Stimulated activated naive CD4-positive, alpha-beta T cell (primary cell): Measurements from ENCODE around the gene COL15A1.
"Not testable (repeated sequence)": the region's sequence is repeated elsewhere in the genome, so short reads cannot be mapped to it uniquely, and the experiment has no call there.

Experiments used
- DNase-seq, 6 experiments: peaks; one replicate each; lab custom pipeline; 2025; lab: John Stamatoyannopoulos, UW

COL15A1 gene

GRCh38 chr9:99079542-99079941, 135.8 kb downstream of the COL15A1 start:
- DNase-seq = no peak

DNA sequence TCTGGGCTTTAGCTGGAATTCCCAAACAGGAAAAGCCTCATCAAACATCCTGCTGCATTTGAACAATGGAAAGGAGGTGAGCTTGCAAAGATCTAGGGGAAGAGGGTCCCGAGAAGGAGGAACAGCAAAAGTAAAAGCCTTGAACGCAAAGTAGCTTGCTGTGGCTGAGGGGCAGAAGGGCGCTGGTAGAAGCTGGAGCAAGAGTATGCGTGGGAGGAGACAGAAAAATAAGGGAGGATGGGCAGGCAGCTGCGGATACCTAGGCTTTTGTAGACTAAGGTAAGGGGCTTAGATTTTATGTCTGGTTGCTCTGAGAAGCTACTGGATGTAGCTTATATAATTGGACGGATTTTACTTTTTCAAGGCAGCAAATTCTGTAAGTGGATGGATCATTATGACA, 139.3 kb downstream of the COL15A1 start:
- no peak for DNase-seq

- DNase-seq = no peak
Measured at GRCh38 chr9:99085949-99086948, 142.5 kb downstream of the COL15A1 start.

DNA sequence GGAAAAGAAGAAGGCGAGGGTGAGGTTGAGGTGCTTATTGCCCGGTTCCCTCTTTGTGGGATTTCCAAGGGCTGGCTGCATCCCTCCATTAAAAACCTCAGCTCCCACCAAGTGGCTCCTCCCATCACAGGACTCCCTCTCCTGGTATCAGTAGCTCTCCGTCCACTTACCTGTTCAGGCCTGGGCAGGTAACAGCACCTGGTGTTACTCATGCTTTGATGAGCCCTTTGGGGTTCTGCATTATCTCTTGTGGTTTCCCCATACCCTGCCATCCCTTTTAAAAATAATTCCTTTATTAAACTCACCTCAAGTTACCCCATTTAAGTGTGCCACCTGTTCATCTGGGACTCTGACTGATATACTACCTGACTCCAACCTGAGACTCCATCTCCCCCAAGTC, 143.8 kb downstream of the COL15A1 start:
- no peak for DNase-seq

DNA sequence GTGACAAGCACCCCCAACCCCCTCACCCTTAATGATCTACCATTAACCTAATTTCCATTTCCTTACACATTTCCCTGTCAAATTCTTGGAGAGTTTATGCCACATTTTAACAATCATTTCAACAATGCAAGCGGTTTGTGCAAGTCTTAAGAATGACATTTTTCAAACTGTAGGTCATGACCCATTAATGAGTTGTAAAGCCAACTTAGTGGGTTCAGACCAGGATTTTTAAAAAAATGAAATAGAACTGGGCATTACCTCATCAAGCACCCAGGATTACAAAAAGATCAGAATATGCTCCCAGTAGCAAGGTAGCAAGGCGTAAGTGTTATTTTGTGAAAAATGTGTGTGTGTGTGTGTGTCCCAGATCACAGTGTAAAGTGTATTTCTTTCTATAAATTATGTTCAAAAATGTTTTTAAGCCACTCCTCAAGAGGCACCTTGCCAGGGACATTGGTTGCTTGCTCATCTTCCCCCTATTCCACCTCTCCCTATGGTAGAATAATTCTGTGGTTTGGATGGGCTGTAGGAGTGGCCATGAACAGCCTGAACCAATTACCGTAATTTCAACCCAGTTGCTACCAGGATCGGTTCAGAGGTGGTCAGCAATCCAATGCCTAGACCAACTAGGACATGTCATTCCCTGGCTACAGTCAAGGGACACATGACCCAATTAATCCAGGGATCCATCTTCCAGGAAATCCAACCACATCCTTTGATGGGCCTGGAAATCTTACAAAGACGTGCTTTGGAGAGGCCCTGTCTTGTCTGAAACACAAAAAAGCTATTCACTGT, 146.8 kb downstream of the COL15A1 start:
- no peak for DNase-seq

DNA sequence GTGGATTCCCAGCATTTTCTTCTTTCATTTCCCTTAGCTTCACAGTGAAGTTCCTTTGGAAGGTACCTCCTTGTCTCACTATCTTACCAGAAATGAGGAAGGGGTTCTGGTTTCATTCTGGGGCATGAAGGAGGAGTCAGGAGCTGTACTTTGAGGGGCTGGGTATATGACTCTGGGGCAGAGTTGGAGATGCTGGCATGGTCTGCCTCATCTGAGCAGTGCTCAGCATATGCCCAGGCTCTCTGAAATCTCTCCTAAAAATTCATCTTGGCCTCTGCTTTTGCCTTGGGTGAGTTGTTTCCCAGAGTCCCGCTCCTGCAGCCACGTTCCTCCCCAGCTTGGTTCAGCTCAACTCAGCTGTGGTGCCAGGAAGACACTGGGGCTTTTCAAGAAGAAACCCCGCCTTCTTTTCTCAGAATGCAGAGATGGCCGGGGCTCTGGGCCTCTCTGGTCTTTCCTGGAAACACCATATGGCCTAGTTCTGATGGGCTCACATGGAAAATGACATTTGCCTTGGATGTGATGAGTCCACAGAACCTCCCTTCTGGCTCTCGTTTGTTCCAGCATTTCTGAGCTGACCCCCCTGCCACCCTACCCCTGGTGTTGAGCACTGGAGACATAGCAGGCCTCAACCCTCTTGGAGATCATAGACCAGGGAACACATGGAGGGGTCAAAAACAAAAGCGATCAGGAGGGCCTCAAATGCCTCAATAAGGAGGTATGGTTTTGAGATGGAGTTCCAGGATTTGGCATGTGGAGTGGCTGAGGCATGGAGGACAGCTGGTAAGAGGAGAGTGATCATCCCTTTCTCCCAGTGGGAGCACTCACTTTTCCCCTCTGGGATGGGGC, 149.2 kb downstream of the COL15A1 start:
- DNase-seq = no peak

- no peak for DNase-seq
Measured at GRCh38 chr9:99093492-99093791, 149.7 kb downstream of the COL15A1 start.

DNA sequence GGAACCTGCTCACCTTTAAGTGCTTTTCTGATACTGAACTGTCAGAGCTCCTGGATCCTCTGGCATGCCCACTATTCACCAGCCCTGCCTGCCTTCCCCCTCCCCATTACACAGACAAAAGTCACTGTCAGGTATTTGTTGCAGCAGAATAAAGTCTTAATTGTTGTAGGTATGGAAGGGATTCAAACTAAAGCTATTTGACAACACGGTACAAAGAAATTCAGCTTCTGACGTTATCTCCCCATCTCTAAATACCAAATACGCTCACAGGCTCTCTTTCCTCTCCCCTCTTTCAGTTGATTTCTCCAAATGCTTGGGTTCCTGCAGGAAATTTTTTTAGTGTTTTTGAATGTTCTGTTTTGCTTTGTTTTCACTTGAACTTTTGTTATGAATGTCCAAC, 151.9 kb downstream of the COL15A1 start:
- no peak for DNase-seq

GRCh38 chr9:99096409-99096808, 152.7 kb downstream of the COL15A1 start:
- no peak for DNase-seq

- DNase-seq = not testable (repeated sequence)
Measured at GRCh38 chr9:99099806-99100585, 156.3 kb downstream of the COL15A1 start.

DNA sequence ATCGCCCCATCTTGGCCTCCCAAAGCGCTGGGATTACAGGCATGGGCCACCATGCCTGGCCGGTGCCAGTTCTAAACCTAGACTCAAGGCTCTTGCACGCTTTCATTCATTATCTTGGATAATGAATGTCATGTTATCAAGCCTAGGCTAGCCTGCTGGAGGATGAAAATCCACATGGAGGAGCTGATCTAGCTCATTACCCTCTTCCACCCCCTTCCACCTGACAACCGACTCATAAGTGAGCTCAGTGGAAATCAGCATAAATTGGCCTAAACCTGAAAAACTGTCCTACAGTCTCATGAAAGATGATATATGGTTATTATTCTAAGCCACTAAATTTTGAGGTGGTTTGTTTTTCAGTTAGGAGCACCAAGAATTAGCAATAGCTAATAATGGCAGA, 157.6 kb downstream of the COL15A1 start:
- no peak for DNase-seq

DNA sequence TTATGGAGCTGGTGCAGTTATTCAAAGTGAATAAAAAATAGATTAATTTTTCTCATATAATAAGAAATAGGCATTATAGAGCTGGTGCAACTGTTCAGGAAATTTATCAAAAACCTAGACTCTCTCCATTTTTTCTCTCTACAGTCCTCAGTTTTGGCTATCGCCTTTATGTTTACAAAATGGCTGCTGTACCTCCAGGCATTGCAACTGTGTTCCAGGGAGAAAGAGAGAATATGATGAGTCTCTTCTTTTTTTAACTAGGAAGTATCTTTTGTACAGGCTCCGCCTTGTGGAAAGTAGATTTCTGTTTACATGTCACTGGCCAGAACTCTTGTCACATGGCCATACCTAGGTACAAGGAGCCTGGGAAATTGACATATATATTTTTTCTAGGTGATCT, 158.1 kb downstream of the COL15A1 start:
- no peak for DNase-seq

- DNase-seq = no peak
Measured at GRCh38 chr9:99103054-99103895, 159.6 kb downstream of the COL15A1 start.

DNA sequence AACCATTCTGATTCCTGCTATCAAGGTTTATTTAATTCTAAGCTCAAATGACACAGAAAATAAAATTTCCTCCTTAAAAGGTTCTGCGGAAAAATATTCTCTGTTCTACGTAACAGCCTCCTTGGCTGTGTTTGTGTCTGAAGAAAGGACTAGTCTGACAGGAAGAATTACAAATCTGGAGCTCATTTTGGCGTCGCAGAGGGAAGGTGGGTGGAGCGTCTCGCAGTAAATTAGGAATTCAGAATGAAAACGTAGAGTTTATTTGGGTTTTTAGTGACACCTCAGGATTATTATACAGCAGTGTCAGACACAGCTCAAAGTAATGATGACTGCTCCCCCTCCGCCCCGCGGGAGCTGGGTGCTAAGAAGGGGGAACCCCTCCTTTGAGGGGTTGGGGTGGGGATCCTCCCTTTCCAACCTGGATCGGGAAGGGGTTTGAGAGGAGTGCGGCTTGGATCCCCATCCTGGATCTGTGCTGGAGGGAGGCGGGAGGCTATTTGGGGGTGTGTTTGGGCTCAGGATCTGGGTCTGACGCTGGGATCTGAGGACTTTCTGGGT, 160.3 kb downstream of the COL15A1 start:
- peak in 5 of 6 experiments; percentile 25 to 46 (median 34) for DNase-seq

DNA sequence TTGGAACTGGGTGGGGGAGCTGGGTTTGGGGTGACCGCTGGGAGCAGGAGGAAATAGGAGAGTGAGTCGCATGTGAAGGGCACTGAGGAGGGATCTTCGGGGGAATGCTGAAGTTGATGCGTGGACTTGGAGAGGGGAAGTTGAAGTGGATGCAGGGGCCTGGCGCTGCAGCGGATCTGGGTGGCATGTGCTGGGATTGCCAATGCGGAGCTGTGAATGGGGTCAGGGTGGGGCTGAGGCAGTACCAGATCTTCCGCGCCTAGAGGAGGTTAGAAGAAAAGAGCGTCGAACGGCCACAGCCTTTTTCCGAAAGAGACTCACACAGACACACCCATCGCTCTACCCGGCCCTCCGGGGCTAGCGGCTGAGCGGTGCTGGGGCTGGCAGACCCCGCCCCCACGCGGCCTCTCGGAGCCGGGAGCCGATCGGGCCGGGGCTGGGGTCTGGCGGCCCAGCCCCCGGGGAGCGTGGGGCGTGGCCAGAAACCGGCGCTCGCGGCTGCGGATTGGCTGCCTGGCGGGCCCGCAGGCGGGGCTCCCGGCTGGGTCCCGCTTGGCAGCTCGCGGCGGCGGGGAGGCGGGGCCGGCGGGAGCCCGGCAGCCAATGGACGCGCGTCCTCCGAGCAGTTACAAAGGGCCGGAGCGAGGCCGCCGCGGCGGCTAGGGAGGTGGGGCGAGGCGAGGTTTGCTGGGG, 160.9 kb downstream of the COL15A1 start, which contains the start of gene TGFBR1:
TGFBR1 (plus strand) TSS at position 655 of the 693 bp plus-strand sequence. CDS start 93 bp downstream, outside the sequence.
- DNase-seq = peak; percentile 84 to 91 (median 89)

DNA sequence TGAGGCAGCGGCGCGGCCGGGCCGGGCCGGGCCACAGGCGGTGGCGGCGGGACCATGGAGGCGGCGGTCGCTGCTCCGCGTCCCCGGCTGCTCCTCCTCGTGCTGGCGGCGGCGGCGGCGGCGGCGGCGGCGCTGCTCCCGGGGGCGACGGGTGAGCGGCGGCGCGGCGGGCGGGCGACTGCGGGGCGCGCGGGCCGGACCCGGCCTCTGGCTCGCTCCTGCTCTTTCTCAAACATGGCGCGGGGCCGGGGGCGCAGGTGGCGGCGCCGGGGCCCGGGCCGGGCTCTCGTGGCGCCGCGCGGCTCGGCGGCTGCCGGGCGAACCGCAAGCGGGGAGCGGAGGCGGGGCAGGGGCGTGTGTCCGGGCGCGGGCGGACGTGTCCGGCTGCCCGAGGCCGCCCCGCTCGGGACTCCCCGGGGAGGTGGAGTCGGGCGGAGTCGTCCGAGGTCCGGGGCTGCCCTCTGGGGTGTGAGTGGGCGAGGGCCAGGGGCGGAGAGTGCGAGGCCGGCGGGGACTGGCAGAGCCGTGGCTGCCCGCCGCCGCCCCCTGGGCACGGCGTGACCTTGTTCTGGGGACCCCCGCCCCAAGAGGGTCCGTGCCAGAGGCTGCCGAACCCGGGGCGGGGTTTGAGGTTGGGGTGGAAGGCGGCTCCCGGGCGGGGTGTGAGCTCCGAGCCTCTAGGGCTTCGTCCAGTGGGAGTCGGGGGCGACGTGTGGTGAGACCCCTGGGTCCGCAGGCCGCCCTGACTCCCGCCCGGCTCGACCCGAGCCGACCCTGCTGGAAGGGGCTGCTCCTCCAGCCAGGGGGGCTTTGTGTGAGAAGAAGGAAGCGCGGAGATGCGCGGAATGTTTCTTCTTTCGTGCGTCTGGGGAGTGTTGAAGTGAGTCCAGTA, 161.7 kb downstream of the COL15A1 start:
- DNase-seq = peak; percentile 15 to 45 (median 25)

DNA sequence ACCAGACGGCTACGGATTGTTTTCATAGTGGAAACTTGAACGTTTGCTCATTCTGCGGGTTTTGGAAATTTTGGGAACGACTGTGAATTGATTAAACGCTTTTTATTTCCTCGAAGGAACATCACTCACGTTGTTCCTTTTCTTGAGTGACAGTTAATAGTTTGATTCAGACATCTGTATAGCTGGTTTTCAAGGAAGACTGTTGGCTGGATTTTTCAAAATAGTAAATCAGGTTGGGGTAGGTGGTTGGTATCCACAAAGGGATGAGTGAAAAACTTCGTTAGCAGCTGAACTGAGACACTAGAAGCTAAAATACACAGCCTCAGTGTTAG, 162.3 kb downstream of the COL15A1 start:
- DNase-seq = no peak

GRCh38 chr9:99107421-99107820, 163.7 kb downstream of the COL15A1 start:
- no peak for DNase-seq
